Colon (tissue), 2 donors: ENCODE data around the gene RELA.

ENCODE experiments used
- FAIRE-seq: peaks from 2 replicates; lab custom pipeline; 2012; peaks lifted over from hg19 to GRCh38; lab: Jason Lieb, UNC
- donor health status: control.
- donor health status: control.

RELA gene

GRCh38 chr11:65613091-65613928, 49.4 kb downstream of the RELA start:
- FAIRE-seq: no peak

DNA sequence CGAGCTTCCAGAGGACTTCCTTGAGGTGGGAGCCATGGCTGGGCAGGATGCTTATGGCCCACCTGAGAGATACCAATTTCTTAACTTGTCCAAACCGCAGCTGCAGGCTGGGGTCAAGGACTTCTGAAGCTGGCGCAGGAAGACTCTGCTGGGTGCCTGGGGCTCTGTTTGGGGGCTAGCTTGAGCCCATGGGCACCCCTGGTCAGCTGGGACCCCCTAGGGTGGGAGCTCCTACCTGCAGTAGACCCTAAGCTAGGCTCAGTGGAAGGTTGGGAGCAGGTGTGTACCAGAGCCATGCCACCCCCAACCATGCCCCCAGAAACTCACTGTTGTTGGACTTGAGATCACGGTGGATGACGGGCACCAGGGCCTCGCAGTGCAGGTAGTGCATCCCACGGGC, 50.0 kb downstream of the RELA start:
- no peak for FAIRE-seq

DNA sequence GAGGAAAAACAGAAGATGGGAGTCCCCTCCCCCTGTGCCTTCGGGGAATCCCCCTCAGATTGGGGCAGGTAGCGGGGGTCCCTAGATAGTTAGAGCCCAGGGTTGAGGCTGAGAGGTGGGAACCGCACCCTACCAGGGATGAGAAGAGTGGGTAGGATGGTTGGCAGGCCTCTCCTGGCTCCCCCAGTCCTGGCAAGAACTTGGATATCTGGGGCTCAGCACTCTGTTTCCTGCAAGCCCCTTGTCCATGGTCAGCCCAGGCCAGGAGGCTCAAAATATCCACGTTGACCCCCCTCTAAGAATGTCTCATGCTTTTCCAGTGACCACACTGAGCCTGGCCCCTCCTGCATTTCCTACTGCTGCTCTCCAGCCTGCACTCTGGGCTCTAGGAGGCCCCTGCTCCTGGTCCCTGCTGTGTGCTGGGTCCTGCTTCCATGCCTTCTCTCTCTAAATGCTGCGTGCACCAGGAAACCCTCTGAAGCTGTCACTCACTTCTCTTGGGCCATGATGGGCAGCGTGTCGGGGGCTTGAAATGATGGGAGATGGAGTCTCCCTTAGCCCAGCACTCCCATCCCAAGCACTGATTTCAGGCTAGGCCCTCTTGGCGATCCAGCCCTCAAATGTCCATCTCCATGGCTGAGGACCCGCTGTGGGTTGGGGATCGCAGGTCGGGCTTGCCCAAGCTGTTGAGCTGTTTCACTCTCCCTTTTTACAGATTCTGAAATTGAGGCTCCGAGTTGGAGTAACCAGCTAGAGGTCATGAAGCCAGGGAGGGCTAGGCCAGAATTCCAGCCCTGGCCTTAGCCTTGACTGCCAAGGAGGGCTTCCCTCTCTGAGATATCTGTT, 50.7 kb downstream of the RELA start:
- no peak for FAIRE-seq

DNA sequence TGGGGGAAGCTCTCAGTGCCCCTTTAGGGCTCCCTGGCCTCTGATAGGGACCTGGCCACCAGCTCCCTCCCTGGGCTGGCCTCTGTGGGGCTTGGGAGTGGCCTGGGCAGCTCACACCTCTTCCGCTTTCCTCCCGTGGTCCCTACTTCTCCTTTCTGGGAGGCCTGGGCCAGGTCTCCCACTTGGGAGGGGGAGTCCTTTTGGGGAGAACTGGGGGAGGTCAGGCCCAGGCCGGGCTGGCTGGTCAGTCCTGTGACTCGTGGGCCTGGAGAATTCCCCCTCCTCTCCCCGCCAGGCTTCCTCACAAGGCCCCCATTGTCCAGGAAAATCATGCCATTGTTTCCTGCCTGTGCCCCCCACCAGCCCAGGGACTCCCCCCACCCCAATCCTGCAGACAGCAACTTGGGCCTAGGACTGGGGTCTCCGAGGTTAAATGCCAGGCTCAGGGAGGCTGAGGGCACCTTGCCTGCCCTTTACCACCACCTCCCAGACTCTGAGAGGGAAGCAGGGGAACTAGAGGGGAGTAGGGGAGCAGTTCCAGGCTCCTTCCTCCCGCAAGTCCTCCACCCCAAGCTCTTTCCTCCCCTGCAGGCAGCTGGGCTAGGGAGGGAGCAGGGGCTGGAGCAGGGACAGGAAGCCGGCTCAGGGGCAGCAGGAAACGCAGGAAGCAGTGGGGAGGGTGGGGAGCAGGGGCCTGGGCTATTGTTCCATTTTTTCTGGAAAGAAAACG, 51.5 kb downstream of the RELA start:
- no peak for FAIRE-seq

- no peak for FAIRE-seq
Observed at GRCh38 chr11:65610404-65610803, 52.3 kb downstream of the RELA start.

DNA sequence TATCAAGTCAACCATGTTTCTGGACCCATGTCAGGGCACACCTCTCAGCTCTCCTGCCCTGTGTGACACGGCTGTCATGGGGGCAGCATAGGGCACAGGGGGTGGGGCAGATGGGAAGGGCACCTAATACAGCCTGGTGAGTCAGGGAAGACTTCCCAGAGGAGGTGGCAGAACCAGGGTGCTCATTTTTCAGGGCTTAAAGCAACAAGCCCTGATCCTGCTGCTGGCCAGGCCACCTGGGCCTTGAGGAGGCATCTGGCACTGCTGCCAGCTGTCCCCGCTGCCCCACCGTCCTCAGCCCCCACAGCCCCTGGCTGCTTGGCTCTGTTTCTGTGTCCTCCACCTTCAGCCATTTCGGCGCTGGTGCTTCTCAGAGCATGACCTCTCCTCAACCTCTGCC, 53.1 kb downstream of the RELA start:
- FAIRE-seq: no peak

DNA sequence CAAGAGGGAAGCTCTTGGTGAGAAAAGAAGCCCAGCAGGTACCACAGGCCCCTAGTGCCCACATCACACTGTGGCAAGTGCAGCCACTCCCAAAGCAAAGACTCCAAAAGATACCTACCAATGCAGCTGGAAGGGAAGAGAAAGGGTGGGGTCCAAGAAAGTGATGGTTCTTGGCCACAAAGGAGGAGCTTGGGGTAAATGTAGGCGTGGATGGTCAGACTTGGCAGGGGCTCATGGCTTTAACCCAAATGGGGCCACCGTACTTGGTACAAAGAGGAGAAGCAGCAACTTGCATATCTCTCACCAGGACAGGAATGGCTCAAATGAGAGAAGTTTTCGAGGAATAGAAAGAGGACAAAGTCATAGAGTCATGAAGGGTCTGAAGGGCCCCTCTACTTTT, 53.5 kb downstream of the RELA start:
- FAIRE-seq: no peak

DNA sequence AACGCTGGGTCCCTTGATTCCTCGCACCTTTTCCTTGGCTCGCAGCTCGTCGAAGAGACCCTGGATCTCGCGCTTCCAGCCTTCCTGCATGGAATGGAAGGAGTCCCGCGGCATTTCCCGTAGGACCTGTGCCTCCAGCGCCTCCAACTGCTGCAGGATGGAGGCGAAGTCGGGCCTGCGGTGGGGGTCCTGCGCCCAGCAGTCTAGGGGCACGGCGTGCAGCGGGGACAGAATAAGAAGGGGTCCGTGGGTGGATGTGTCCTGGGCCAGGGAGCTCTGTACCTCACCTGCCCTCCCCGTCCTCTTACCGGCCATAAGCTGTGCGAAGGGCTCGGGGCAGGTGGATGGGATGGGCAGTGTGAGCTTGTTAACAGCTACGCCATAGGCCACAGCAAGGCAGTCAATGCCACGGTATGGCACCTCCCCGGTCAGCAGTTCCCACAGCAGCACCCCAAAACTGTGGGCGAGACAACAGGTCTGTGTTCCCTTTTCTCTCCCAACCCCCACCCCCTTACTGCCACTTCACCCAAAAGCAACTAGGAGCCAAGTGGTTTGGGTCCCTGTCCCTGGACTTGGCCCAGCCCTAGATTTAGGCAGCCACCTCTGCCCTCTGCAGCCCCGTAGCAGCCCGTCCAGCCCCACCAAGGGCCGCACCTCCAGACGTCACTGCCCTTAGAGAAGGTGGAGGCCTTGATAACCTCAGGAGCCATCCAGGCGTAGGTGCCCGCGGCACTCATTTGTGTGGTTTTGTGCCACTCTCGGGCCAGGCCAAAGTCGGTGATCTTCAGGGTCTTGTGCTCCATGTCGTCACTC, 54.9 kb downstream of the RELA start:
- FAIRE-seq: no peak

GRCh38 chr11:65606876-65607613, 55.7 kb downstream of the RELA start:
- FAIRE-seq: no peak

DNA sequence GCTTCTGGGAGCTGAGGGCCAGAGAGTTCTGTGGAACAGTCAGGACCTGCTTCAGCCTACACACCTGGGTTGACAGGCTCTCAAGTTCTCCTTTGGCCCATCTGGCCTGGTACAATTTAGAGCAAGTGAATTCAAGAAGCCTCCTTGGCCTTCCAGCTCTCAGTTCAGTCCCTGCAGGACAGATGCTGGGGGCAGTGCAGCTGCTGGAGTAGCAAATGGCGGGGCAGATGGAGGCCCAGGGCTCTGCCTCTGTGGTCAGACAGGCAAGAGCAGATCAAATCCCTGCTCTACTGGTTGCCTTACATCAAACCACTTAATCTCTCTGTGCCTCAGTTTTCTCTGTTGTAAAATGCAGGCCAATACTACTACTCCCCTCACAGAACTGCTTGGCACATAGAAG, 58.5 kb downstream of the RELA start:
- no peak for FAIRE-seq
